ENCODE measurements around the gene ABHD15.

ABHD15 gene, protein sequence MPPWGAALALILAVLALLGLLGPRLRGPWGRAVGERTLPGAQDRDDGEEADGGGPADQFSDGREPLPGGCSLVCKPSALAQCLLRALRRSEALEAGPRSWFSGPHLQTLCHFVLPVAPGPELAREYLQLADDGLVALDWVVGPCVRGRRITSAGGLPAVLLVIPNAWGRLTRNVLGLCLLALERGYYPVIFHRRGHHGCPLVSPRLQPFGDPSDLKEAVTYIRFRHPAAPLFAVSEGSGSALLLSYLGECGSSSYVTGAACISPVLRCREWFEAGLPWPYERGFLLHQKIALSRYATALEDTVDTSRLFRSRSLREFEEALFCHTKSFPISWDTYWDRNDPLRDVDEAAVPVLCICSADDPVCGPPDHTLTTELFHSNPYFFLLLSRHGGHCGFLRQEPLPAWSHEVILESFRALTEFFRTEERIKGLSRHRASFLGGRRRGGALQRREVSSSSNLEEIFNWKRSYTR

DNA sequence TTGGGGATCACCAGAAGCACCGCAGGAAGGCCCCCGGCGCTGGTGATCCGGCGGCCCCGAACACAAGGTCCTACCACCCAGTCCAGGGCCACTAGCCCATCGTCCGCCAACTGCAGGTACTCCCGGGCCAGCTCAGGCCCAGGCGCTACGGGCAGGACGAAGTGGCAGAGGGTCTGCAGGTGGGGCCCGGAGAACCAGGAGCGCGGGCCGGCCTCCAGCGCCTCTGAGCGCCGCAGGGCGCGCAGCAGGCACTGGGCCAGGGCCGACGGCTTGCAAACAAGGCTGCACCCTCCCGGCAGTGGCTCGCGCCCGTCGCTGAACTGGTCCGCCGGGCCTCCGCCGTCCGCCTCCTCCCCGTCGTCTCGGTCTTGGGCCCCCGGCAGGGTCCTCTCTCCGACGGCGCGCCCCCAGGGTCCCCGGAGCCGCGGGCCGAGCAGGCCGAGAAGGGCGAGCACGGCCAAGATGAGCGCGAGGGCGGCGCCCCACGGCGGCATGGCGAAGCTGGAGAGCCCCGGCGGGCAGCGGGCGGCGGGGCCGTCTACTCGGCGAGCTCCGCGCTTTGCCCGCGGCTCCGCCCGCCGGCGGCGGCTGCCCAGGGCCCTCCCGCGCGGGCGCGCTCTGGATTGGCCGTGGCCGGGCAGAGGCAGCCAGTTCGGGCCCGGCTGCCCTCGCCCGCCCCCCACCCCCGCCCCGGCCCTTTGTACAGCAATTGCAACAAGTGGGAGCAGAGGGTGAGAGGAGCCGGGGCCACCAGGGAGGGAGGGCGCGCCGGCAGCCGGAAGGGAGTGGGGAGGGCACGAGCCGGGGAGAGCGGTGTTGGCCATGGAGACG is at the start of gene ABHD15:
Gene ABHD15, minus strand, starts transcription at position 565 of the 831 bp plus-strand sequence. Its CDS starts 71 bp downstream, at position 494.
- peak; percentile 64 for DNase-seq

DNA sequence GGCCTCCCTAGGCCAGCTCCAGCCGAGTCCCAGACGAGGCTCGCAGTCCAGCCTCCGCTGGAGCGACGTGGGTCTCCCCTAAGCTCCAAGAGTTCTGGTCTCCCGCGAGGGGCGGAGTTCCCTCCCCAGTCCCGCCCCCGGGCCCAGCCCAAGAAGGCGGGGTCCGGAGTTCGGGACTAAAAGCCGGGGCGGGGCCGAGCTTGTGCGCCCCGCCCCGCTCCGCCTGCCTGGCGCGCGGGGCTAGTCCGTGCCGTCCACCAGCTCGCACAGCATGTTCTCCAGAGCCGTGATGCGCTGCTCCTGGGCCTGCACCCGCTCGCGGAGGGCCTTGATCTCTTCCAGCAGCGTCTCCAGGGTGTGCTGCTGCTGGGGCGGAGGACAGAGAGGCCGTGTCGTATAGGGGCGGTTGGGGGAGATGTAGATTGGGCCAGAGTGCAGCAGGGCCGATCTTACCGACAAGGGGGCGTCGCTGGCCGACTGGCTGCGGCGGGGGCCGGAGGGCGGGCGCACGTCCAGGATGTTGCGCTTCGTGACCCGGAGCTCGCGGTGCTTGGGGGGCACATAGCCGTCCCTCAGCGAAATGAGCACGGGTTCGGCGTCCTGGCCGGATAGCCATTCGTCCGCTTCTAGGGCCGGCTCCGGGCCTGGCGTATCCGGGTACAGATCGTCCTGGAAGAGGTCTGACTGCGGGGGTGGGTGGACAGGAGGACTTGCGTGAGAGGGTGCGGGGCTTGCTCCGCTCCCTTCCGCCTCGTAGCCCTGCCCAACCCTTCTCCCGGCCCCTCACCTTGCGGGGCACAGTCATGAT is 48.9 kb upstream of the ABHD15 start:
- peak; percentile 91 for DNase-seq

DNA sequence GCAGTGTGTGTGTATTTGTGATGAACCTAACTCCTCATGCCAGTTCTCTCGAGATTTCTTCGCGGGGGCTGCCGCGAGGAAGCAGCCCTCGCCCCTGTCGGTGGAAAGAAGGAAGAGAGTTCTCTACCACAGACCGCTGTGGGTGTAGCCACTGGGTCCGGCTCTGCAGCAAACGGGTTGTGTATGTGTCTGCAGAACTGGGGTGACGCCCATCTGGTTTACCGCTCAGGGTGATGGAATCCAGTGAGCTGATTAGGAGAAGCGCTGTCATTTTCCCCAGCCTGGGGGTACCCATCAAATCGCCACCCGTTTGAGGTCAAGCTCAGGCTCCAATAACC is 48.2 kb upstream of the ABHD15 start:
- DNase-seq = peak; percentile 75

DNA sequence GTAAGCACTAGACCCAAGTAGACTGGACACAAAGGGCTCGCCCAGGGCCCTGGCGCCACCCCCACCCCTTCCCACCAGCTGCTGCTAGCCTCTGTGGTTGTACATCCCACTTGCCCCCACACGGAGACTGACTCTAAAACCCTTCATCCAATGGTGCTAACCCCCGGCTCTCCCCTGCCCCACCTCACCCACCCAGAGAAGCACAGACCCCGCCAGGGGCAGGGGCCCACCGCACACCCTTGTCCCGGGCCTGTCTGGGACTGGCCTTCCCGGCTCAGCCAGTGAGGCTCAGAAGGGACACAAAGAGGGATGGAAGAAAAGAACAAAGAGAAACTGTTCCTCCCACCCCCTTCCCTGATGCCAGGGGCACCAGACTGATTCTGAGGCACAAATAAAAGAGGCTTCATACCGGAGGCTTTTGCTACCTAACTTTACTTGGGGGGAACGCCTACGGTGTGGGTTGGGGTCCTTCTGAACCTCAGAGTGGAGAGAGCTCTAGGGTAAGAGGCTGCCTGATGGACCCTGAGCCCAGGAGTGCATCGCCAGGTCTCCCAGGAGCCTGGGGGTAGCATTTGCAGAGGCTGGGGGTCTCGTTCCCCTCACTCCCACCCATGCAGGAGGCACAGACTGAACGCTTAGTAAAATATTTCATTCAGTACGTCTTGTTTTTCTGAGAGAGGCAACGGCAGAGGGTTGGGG is 47.7 kb upstream of the ABHD15 start:
- no peak for DNase-seq

DNA sequence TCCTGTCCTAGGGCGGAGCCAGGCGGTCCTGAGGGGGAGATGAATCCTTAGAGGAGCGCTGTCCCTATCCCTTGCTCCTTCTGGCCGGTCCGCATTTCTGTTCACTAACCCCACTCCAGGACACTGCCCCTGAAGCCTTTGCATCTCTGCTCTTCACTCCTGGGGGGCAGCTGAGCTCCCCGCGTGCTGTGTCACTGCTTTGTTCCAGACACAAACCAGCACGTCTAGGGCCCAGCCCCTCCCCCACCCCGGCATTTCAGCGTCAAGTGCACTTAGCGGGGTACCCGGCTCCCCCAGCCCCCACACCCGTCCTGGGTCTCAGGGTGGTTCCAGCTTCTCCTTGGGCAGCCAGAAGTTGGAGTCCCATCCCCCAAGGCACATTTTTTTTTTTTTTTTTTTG is 47.0 kb upstream of the ABHD15 start:
- DNase-seq = no peak

DNA sequence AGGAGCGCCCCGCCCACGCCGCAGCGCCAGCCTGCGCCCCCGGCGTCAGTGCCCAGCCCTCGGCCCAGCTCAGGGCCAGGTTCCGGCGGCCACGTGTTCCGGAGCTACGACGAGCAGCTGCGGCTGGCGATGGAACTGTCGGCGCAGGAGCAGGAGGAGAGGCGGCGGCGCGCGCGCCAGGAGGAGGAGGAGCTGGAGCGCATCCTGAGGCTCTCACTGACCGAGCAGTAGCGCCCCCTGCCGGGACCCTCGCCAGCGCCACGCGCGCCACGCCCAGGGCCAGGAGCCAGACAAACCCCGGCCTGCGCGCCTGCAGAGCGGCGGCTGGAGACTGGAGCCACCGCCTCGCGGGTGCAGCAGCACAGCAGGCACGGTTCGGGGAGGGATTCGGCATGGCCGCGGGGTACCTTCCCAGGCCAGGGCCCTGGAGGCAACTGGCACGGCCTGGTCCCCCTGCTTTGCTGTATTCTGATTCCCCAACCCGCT is 46.6 kb upstream of the ABHD15 start:
- peak; percentile 98 for DNase-seq

DNA sequence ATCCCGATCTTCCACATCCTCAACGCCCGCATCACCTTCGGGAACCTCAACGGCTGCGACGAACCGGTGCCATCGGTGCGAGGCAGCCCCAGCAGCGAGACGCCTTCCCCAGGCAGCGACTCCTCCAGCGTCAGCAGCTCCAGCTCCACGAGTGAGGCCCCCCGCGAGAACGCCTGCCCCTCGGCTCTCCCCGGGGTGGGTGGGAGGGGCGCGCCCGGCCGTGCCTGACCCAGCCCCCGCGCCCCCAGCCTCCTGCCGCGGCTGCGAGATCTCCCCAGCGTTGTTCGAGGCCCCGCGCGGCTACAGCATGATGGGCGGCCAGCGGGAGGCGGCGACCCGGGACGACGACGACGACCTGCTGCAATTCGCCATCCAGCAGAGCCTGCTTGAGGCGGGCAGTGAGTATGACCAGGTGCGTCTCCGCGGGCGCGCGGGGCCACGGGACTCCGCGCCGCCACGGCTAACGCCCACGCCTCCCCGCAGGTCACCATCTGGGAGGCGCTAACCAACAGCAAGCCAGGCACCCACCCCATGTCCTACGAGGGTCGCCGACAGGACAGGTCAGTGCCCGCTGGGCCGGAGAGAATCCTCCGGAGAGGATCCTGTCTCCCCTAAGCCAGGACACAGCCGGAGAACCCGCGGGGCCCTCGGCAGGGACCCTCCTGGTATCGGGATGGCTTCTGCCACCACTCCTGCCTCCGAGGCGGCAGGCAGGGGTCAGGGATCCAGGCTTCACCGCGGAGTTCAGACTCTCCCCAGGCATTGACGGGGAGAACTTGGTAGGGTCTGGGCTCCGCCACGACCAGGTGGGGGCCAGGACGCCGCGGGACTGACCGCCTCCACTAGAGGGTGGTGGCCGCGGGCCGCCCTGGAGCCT is 45.8 kb upstream of the ABHD15 start:
- DNase-seq = no peak

DNA sequence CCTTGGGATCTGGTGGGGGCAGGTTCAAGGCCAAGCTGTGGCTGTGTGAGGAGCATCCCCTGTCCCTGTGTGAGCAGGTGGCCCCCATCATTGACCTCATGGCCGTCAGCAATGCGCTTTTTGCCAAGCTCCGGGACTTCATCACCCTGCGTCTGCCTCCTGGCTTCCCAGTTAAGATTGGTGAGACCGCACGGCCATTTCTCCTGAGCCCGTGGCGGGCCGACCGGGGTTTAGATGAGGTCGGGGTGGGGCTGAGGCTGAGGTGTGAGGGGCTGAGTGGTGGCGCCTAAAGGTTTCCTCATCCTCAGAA is 45.2 kb upstream of the ABHD15 start:
- DNase-seq = no peak

DNA sequence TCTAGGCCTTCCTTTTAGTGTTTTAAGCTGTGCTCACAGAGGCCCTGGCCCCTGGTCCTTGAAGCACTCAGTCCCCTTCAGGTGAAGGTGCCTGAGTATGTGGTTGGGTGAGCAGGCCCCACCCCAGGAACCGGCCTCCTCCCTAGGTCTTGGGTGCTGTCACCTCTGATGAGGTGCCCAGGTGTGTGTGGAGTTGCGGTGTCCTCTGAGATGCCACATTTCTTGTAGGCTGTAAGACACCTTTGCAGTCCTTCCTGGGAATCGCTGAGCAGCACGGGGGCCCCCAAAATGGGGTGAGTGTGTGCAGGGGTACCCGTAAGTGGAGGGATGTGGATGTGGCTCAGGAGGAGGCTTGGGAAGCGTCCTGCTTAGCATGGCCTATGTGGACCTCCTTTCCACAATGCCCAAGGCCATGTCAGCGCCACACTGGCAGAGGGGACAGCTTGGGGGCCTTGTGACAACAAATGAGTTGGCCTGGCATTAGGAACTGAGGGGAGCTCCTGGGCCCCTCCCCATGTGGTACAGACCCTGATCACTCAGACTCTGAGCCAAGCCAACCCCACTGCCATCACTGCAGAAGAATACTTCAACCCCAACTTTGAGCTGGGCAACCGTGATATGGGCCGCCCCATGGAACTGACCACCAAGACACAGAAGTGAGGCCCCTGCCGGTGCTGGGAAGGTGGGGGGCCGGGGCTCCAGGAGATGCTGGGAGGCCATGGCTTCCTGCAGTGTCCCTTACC is 44.7 kb upstream of the ABHD15 start:
- no peak for DNase-seq

DNA sequence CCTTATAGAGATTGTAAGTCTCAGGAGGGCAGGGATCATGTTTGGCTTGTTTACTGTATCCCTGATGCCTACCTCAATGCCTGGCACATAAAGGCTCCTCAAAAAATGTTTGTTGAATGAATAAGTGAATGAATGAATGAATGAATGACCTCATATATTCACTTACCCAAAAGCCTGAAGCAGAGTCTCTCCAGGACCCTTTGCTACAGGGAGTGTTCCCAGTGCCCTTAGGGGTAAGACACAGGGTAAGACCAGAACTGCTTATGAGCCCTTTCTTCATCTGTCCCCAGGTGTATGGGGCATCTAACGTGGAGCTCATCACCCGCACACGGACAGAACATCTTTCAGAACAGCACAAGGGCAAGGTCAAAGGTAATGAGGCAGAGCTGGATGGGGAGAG is 43.6 kb upstream of the ABHD15 start:
- DNase-seq = no peak

DNA sequence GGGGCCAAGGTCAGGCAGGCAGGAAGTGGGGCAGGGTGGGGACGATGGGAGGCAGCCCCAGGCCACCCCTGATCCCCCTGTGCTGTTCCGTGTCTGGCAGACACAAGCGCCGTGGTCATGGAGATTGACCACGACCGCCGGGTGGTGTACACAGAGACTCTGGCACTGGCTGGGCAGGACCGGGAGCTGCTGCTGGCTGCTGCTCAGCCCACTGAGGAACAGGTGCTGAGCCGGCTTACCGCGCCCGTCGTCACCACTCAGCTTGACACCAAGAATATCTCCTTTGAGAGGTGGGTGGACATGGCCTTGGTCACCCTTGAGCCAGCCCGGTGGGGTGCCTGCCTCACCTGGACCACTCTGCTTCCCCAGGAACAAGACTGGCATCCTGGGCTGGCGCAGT is 42.1 kb upstream of the ABHD15 start:
- DNase-seq = no peak

DNA sequence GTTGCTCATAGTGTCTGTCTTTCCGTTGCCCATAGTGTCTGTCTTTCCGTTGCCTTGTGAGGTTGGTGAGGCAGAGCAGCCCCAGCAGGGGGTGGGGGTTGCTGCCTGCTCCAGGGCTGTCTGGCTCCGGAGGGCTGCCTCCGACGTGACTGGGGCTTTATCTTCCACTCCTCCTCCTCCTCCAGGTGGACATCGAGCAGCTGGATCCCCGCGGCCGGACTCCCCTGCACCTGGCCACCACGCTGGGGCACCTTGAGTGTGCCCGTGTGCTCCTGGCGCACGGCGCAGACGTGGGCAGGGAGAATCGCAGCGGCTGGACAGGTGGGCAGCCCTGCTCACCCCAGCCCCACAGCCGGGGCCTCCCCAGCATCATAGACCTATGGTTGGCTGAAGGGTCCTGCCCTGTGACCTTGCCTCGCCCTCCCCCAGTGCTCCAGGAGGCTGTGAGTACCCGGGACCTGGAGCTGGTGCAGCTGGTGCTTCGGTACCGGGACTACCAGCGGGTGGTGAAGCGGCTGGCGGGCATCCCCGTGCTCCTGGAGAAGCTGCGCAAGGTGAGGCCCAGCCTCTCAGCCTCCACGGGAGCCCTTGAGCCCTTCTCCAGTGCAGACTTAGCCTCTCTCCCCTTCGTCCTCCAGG is 40.8 kb upstream of the ABHD15 start:
- DNase-seq = no peak

DNA sequence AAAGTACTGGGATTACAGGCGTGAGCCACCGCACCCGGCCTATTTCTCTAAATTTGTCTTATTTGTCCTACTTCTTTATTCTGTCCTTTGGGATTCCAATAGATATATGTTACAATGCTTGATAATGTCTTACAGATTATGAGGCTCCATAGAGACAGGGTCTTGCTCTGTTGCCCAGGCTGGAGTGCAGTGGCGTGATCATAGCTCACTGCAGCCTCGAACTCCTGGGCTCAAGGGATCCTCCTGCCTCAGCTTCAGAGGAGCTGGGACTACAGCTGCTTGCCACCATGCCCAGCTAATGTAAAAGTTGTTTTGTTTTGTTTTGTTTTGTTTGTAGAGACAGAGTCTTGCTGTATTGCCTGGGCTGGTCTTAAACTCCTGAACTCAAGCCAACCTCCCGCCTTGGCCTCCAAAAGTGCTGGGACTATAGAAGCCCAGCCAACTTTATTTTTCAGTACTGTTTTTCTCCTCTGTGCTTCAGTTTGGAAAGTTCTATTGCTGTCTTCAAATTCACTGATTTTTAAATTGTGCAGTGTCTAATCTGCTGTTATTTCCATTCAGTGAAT is 36.4 kb upstream of the ABHD15 start:
- DNase-seq = no peak

DNA sequence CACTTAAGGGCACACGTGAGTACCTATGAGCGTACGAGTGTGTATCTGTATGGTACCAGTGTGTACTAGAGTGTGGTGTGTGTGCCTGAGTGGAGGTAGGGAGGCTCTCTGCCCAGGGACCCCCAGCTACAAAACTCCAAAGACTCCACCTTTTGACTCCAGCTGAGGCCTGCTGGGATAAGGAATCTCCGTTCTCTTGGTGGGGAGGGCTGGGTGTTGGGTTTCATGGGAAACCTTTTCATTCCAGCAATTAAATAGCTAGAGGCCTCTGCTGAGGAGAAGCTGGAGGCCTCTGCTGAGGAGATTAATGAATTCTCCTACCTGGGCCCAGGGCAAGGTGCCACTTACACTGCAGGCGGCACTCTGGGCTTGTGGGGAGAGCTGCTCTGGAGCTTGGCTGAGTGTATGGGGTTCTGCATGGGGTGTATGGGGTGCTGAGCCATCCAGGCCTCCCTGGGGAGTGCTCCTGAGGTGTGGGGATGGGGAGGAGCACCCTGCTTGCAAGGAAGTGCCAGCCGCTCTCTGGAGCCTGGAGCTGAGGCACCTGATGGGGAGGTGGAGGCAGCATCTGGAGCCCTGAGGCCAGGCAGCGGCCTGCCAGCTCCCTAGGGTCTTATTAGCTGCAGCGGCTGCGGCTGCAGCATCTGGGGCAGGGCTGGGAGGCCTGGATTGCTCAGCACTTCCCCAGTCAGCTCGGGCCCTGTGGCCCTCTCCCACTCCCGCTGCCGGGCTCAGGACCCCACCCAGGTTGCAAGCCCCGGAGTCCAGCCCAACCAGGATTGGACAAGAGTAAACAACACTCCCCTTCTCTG is 30.7 kb upstream of the ABHD15 start:
- DNase-seq = no peak

DNA sequence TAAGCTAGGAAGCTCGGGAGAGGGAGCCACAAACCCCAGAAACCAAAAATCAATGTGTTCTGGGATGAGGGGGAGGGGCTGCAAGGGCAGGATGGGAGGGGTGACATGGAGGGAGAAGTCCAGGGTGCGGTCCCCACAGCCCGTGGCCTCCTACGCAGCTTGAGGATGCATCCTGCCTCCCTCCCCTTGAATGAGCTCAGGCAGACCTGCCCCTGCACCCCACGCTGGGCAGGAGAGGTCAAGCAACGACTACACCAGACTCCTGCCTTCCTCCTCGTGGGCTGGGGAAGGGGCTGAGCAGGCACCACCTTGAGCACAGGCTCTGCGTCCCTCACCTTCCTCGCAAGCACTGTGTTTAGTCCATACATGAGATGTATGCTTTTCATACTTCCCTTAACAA is 30.0 kb upstream of the ABHD15 start:
- DNase-seq = no peak

DNA sequence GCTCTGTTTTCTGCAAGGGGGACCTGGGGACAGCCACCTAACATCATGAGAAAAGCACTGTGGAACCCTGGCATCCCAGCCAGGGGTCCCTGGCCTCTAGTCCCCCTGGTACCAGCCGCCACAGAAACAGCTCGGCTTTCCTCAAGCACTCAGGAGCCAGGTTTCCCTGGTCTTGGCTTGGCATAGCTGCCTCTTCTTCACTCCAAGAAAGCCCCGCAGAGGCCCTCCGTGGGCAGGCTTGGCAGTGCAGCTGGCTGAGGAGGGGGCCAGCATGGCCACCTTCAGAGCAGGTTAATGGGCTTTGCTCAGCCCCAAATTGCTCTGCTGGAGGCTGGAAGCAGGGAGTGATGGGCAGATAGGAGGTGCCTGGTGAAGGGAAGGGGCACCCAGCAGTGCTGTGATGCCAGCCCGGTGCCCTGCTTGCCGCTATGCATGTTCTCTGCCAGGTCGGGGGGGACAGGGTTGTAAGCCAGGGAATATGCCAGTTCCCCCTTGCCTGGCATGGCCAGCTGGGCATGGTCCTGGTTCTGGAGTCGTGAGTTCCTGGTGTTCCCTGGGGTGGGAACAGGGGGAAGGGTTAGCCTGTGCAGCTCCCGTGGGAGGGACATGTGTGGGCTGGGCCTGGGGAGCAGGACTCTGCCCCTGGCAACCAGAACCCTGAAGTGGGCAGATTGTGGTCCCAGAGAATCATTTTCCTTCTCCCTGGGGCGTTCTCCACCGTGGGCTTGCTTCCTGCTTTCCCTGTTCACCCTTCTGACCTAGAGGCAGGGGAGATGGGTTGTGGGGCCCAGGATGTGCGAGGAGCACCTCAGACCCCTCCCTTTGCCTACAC is 29.3 kb upstream of the ABHD15 start:
- no peak for DNase-seq

DNA sequence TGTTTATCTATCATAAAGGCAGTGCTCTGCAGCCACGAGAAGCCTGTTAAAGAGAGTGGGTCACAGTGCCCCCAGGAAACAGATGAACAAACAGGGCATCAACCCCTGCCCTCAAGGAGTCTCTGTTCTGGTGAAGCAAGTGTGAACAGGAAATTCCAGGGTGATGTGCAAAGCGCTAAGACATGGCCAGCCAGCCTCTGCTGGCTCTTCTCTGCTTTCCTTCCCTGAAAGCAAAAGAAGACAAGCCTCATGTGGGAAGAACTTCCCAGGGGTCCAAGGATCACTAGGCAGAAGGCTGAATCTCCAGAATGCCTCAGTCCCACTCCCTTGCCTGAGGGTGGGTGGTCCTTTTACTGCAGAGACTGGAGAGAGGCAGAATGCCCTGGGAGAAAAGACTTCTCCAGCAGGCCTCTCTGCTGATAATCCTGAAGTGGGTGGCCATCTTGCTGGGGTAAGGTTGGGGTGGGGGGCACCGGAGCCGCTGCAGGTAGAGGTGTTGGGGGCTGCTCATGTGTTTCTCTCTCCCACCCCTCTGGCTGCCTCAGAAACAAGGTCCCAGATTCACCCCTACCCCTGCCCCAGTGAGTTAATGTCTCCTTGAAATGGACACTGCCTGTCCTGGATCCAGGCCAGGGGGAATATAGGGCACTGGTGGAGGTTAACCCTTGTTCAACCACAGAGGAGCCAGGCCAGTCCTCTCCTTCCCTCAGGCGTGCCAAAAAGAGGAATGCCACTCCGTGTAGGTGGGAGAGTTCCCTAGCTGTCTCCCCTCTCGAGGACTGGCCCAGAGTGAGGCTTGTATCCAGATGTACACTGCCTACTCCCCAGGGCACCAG is 28.5 kb upstream of the ABHD15 start:
- no peak for DNase-seq
